ENCODE results near the gene ZCCHC7. TPM values are rescaled to one million over a fixed set of nuclear protein-coding genes. Genes with fewer than 3 reads are reported as not detected.

ZCCHC7 gene
- total RNA-seq, 4 donors from 2014 or later: 12.1 to 19.1 (median 15.6) TPM

DNA sequence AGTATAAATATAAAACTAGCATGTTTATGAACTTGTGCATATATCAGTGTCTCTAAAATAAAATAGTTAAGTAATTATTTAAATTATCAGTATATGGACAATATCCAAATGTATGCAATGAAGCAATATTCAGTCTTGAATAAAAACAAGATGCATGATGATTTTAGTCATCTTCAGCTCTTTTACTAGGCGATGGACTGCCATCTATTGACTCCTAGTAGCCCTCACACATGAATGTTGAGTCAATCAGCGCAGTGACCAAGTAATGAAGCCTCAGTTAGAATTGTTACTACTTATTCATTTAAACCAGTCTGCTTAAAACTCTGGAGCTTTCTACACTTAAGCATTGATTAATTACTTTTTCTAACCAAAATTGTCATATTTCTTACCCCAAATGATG is 209.2 kb downstream of the ZCCHC7 start:
- TF ChIP-seq POLR2A (IDR thresholded peaks at IDR 0.05; ENCODE audit: low read depth) (no peak), EP300 (IDR thresholded peaks at IDR 0.05) (no peak), POLR2AphosphoS5 (IDR thresholded peaks at IDR 0.05) (no peak)
- TF ChIP-seq, protein P1, sequence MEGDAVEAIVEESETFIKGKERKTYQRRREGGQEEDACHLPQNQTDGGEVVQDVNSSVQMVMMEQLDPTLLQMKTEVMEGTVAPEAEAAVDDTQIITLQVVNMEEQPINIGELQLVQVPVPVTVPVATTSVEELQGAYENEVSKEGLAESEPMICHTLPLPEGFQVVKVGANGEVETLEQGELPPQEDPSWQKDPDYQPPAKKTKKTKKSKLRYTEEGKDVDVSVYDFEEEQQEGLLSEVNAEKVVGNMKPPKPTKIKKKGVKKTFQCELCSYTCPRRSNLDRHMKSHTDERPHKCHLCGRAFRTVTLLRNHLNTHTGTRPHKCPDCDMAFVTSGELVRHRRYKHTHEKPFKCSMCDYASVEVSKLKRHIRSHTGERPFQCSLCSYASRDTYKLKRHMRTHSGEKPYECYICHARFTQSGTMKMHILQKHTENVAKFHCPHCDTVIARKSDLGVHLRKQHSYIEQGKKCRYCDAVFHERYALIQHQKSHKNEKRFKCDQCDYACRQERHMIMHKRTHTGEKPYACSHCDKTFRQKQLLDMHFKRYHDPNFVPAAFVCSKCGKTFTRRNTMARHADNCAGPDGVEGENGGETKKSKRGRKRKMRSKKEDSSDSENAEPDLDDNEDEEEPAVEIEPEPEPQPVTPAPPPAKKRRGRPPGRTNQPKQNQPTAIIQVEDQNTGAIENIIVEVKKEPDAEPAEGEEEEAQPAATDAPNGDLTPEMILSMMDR (IDR thresholded peaks at IDR 0.05): peak in 1 of 3 experiments; percentile 12
- intact Hi-C loops (cut with DNase I): no loop called here

DNA sequence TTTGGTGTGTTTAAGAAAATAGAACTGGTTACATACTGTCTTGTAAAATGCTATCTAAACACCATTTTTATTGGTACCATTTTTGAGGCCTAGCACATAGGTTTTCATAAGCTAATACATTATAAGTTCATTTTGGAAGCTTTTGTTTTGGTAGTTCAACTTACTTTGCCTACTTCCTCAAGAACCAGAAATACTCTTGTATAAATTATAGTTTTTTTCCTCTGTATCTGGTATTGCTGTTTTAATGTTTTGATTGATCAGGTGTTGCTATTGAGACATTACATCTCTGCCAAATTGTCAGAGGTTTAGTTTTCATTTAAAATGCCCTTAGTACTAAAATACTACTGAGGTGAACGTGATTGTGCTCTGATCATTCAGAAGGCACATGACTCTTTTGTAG is 211.5 kb downstream of the ZCCHC7 start:
- H3K27ac ChIP-seq (replicated peaks in 1 of 4): no peak overlapping the region
- no peak overlapping the region for H3K4me3 ChIP-seq
- H3K9me3 ChIP-seq: no peaks in the 10 kb centered on the region
- WGBS: 91% methylated on average over 1 of the region's 1 CpG
- no peak for DNase-seq (ENCODE audit: extremely low spot score)
- H3K36me3 ChIP-seq: peaks cover 0 to 6% (median 0%) of the 10 kb centered on the region in 4 donors
- no peaks in the 10 kb centered on the region for H3K4me1 ChIP-seq
- no peaks in the 10 kb centered on the region for H3K27me3 ChIP-seq
- TF ChIP-seq, protein P1 (IDR thresholded peaks at IDR 0.05): no peak
- TF ChIP-seq POLR2A (IDR thresholded peaks at IDR 0.05; ENCODE audit: low read depth) (no peak), POLR2AphosphoS5 (IDR thresholded peaks at IDR 0.05) (no peak), EP300 (IDR thresholded peaks at IDR 0.05) (no peak)
- intact Hi-C loops (cut with DNase I): no loop called here

More for the DNA sequence above, 209.2 kb downstream of the ZCCHC7 start:
- 93% methylated on average over 2 of the region's 2 CpGs for WGBS
- H3K4me1 ChIP-seq: no peaks in the 10 kb centered on the region
- H3K4me3 ChIP-seq: no peak overlapping the region
- no peaks in the 10 kb centered on the region for H3K9me3 ChIP-seq
- no peaks in the 10 kb centered on the region for H3K27me3 ChIP-seq
- H3K27ac ChIP-seq (replicated peaks in 1 of 4): no peak overlapping the region
- peaks cover 0 to 6% (median 0%) of the 10 kb centered on the region in 4 donors for H3K36me3 ChIP-seq
- DNase-seq (ENCODE audit: extremely low spot score): no peak

DNA sequence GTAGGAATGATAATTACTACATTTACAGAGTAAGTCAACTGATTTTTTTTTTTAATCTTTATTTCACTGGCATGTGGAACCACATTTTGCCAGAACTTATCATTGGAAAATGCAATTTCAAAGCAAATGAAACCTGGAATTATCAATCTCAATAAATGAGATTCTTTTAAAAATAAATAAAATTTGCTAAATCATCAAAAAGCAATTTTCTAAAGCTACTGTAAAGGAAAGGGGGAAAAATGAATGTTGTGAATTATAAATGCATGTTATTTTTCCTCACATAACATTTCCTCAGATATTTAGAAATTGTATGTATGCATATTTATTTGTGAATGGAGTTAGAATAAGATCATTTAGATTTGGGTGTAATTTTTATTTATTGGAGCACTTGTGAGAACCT is 212.2 kb downstream of the ZCCHC7 start:
- H3K27ac ChIP-seq (replicated peaks in 1 of 4): no peak overlapping the region
- no peak for DNase-seq (ENCODE audit: extremely low spot score)
- intact Hi-C loops (cut with DNase I): no loop called here
- peaks cover 0 to 5% (median 0%) of the 10 kb centered on the region in 4 donors for H3K36me3 ChIP-seq
- H3K27me3 ChIP-seq: no peaks in the 10 kb centered on the region
- TF ChIP-seq POLR2A (IDR thresholded peaks at IDR 0.05; ENCODE audit: low read depth) (no peak), EP300 (IDR thresholded peaks at IDR 0.05) (no peak), POLR2AphosphoS5 (IDR thresholded peaks at IDR 0.05) (no peak)
- TF ChIP-seq, protein P1 (IDR thresholded peaks at IDR 0.05): no peak
- no peaks in the 10 kb centered on the region for H3K4me1 ChIP-seq
- no peak overlapping the region for H3K4me3 ChIP-seq
- H3K9me3 ChIP-seq: no peaks in the 10 kb centered on the region

DNA sequence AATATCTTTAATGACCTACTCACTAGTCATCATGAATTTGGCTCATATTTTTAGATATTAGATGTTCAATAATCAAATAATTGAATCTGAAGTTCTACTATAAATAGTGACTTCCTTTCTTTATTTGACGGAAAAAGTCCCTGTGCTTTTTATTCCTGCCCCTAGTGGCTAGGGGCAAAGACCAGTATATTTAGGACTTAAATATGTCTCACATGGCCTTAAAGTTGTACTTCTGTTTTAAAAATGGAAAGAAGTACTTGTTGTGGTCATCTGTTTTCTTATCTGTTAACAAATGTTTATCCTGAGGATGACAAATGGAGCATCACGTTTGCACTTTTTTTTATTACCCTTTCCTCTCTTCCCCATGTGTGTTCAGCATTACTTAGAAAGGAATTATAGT is 212.9 kb downstream of the ZCCHC7 start:
- intact Hi-C loops (cut with DNase I): no loop called here
- H3K4me3 ChIP-seq: no peak overlapping the region
- H3K36me3 ChIP-seq: no peaks in the 10 kb centered on the region
- no peaks in the 10 kb centered on the region for H3K27me3 ChIP-seq
- TF ChIP-seq POLR2AphosphoS5 (IDR thresholded peaks at IDR 0.05): no peak
- TF ChIP-seq, protein P1 (IDR thresholded peaks at IDR 0.05): no peak
- no peak for TF ChIP-seq POLR2A (IDR thresholded peaks at IDR 0.05; ENCODE audit: low read depth)
- TF ChIP-seq EP300 (IDR thresholded peaks at IDR 0.05): no peak
- H3K27ac ChIP-seq (replicated peaks in 1 of 4): no peak overlapping the region
- 75% methylated on average over 2 of the region's 2 CpGs for WGBS
- no peak for DNase-seq (ENCODE audit: extremely low spot score)
- no peaks in the 10 kb centered on the region for H3K9me3 ChIP-seq
- H3K4me1 ChIP-seq: no peaks in the 10 kb centered on the region

DNA sequence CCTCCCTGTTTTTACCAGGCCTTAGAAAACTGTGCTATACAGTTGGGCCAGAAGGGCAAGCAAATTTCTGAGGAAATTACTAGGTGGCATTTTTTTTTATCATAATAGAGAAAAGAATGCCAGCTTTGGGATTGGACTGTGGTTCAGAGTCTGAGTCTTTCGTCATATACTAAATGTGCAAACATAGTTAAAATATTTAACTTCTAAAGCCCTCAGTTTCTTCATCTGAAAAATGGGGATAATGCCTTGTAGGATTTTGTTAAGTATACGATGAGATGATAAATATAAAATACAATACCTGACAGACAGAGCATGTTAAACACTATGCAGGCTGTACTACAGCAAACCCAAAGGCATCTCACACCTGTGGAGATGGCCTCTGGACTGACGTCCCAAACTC is 214.9 kb downstream of the ZCCHC7 start:
- Histone ChIP-seq H3K9me3 (no peaks in the 10 kb centered on the region), H3K27me3 (no peaks in the 10 kb centered on the region), H3K4me3 (no peak overlapping the region), H3K27ac (replicated peaks in 1 of 4) (no peak overlapping the region), H3K36me3 (no peaks in the 10 kb centered on the region), H3K4me1 (no peaks in the 10 kb centered on the region)
- intact Hi-C loops (cut with DNase I): no loop called here
- DNase-seq (ENCODE audit: extremely low spot score): no peak
- TF ChIP-seq POLR2A (IDR thresholded peaks at IDR 0.05; ENCODE audit: low read depth) (no peak), POLR2AphosphoS5 (IDR thresholded peaks at IDR 0.05) (no peak), EP300 (IDR thresholded peaks at IDR 0.05) (no peak)
- TF ChIP-seq, protein P1 (IDR thresholded peaks at IDR 0.05): no peak
- 93% methylated on average over 3 of the region's 3 CpGs for WGBS
